ENCODE measurements around the gene HIPK3.

- TF ChIP-seq REST (IDR thresholded peaks at IDR 0.05; ENCODE audit: insufficient read depth in 1 of 2, low read depth in 2 of 2, low read length in 2 of 2) (no peak), POLR2AphosphoS5 (IDR thresholded peaks at IDR 0.05; ENCODE audit: low read depth, low read length) (no peak), SIN3A (IDR thresholded peaks at IDR 0.05; ENCODE audit: borderline replicate concordance, insufficient read depth, low read length) (no peak), TAF1 (IDR thresholded peaks at IDR 0.05; ENCODE audit: borderline replicate concordance, insufficient read depth, low read length) (no peak), FOXP2 (optimal IDR thresholded peaks at IDR 0.05; ENCODE audit: borderline replicate concordance, extremely low read depth, extremely low read length, insufficient read depth) (no peak)
Observed at GRCh38 chr11:33242575-33242974, 14.6 kb upstream of the HIPK3 start.
